HepG2 (cell line): ENCODE data around the gene TIMM10. TPM values are rescaled to one million over a fixed set of nuclear protein-coding genes. Genes with fewer than 3 reads are reported as not detected.
A peak's percentile ranks its signal among the peaks of the same experiment; 100 is the strongest.

Experiments used
- DPF2 ChIP-seq: sonication (generic); formaldehyde crosslinking; IDR thresholded peaks from 2 replicates; pipeline ENCODE4 v1.4.0; 2020; ENCODE audit warnings: mild to moderate bottlenecking, low read depth, missing genetic modification reagents, borderline replicate concordance
- EP300 ChIP-seq, 3 experiments: sonication (generic) in 1 of 3; formaldehyde crosslinking in 1 of 3; IDR thresholded peaks; 2 replicates each; pipeline versions ENCODE4 v1.5.1 to v1.6.1; 2011 to 2020; ENCODE audit warnings: low read depth in 2 of 3, low read length in 2 of 3, borderline replicate concordance in 1 of 3, improper control_type of control experiment in 1 of 3, mild to moderate bottlenecking in 1 of 3, missing genetic modification reagents in 1 of 3, moderate library complexity in 1 of 3
- FOXA1 ChIP-seq, 2 experiments: fragments of 450-650 bp in 1 of 2; sonication (generic) in 1 of 2; formaldehyde crosslinking in 1 of 2; IDR thresholded peaks; 2 replicates each; pipeline versions ENCODE4 v1.4.0 to v1.6.1; 2016 to 2020; ENCODE audit warnings: missing genetic modification reagents in 1 of 2
- FOXA3 ChIP-seq: IDR thresholded peaks from 2 replicates; pipeline ENCODE4 v1.6.1; 2016; ENCODE audit warnings: missing genetic modification reagents, missing compliant biosample characterization
- FOXO1 ChIP-seq: sonication (generic); formaldehyde crosslinking; IDR thresholded peaks from 2 replicates; pipeline ENCODE4 v1.4.0; 2020; ENCODE audit warnings: missing genetic modification reagents
- GATAD2A ChIP-seq: IDR thresholded peaks from 2 replicates; pipeline ENCODE4 v1.6.1; 2016
- HDAC1 ChIP-seq: sonication (generic); formaldehyde crosslinking; IDR thresholded peaks from 2 replicates; pipeline ENCODE4 v1.5.1; 2020; ENCODE audit warnings: mild to moderate bottlenecking, missing genetic modification reagents
- HNF4A ChIP-seq: sonication (generic); formaldehyde crosslinking; IDR thresholded peaks from 2 replicates; pipeline ENCODE4 v1.4.0; 2020; ENCODE audit warnings: missing genetic modification reagents
- IKZF4 ChIP-seq: sonication (generic); formaldehyde crosslinking; IDR thresholded peaks from 2 replicates; pipeline ENCODE4 v1.5.1; 2020; ENCODE audit warnings: borderline replicate concordance, mild to moderate bottlenecking, low read depth, missing genetic modification reagents; ENCODE audit errors: not compliant biosample characterization
- KAT8 ChIP-seq: IDR thresholded peaks from 2 replicates; pipeline ENCODE4 v1.6.1; 2016; ENCODE audit warnings: missing genetic modification reagents, missing compliant biosample characterization
- MIXL1 ChIP-seq: IDR thresholded peaks from 2 replicates; pipeline ENCODE4 v1.6.1; 2016
- NR2C2 ChIP-seq: sonication (generic); formaldehyde crosslinking; IDR thresholded peaks from 2 replicates; pipeline ENCODE4 v1.4.0; 2020; ENCODE audit warnings: missing genetic modification reagents, mild to moderate bottlenecking, moderate library complexity, borderline replicate concordance
- NR2F2 ChIP-seq: IDR thresholded peaks from 2 replicates; pipeline ENCODE4 v1.6.1; 2012; ENCODE audit warnings: low read depth, inconsistent platforms, borderline replicate concordance
- NR2F6 ChIP-seq, 2 experiments: IDR thresholded peaks; 2 replicates each; pipeline ENCODE4 v1.6.1; 2016; ENCODE audit warnings: antibody characterized with exemption in 1 of 2, mild to moderate bottlenecking in 1 of 2
- SP4 ChIP-seq: sonication (generic); formaldehyde crosslinking; IDR thresholded peaks from 2 replicates; pipeline ENCODE4 v1.8.1; 2023; ENCODE audit warnings: mild to moderate bottlenecking, missing genetic modification reagents
- SPEN ChIP-seq: sonication (generic); formaldehyde crosslinking; IDR thresholded peaks from 2 replicates; pipeline ENCODE4 v1.5.1; 2020; ENCODE audit warnings: low read depth, mild to moderate bottlenecking, missing genetic modification reagents
- SRSF9 ChIP-seq: fragments of 200-400 bp; formaldehyde crosslinking; IDR thresholded peaks from 2 replicates; pipeline ENCODE4 v1.6.1; 2018; ENCODE audit warnings: borderline replicate concordance, mild to moderate bottlenecking, low read depth, low read length; ENCODE audit not compliant: insufficient read depth, poor library complexity, severe bottlenecking
- TBX2 ChIP-seq: sonication (generic); formaldehyde crosslinking; IDR thresholded peaks from 2 replicates; pipeline ENCODE4 v1.5.0; 2020; ENCODE audit warnings: missing genetic modification reagents, mild to moderate bottlenecking, borderline replicate concordance
- TRIM24 ChIP-seq: sonication (generic); formaldehyde crosslinking; IDR thresholded peaks from 2 replicates; pipeline ENCODE4 v1.8.0; 2022; ENCODE audit warnings: mild to moderate bottlenecking, missing genetic modification reagents
- ZBTB7B ChIP-seq: sonication (generic); formaldehyde crosslinking; IDR thresholded peaks from 2 replicates; pipeline ENCODE4 v1.4.0; 2020; ENCODE audit warnings: missing genetic modification reagents
- ZFP36L1 ChIP-seq: sonication (generic); formaldehyde crosslinking; IDR thresholded peaks from 2 replicates; pipeline ENCODE4 v1.8.0; 2022; ENCODE audit warnings: mild to moderate bottlenecking, missing genetic modification reagents, moderate library complexity
- ZNF235 ChIP-seq: sonication (generic); formaldehyde crosslinking; IDR thresholded peaks from 2 replicates; pipeline ENCODE4 v1.8.1; 2023; ENCODE audit warnings: mild to moderate bottlenecking, missing genetic modification reagents, borderline replicate concordance
- ZNF619 ChIP-seq: sonication (generic); formaldehyde crosslinking; IDR thresholded peaks from 2 replicates; pipeline ENCODE4 v1.4.0; 2020; ENCODE audit warnings: mild to moderate bottlenecking, missing genetic modification reagents
- ZNF816 ChIP-seq: sonication (generic); formaldehyde crosslinking; IDR thresholded peaks from 2 replicates; pipeline ENCODE4 v1.8.0; 2022; ENCODE audit warnings: missing genetic modification reagents, mild to moderate bottlenecking, borderline replicate concordance
- polyA plus RNA-seq, 8 experiments: library from polyadenylated mRNA; depleted of rRNA in 3 of 8; stranded (reverse) in 7 of 8; unstranded in 1 of 8; fragments of >200 nt; fragmentation: Illumina TruSeq in 4 of 8; extraction: Trizol in 4 of 8; gene quantifications; 2 replicates each; pipeline versions ENCODE4 v1.2.1 to v1.2.3, GENCODE V29; 2011 to 2016; ENCODE audit warnings: low read depth in 4 of 8, missing spikeins in 1 of 8, mixed read lengths in 1 of 8; ENCODE audit not compliant: insufficient read depth in 1 of 8
- total RNA-seq, 5 experiments: library from RNA; depleted of rRNA; stranded (reverse); fragments of >200 nt; fragmentation: Illumina TruSeq; extraction: Trizol; gene quantifications; 2 replicates each; pipeline ENCODE4 v1.2.3, GENCODE V29; 2016; ENCODE audit warnings: low read depth in 1 of 5
- TF ChIP-seq, protein P1 (sequence below): sonication (generic); formaldehyde crosslinking; IDR thresholded peaks from 2 replicates; pipeline ENCODE4 v1.4.0; 2020; ENCODE audit warnings: missing genetic modification reagents
- TF ChIP-seq, protein P2 (sequence below): sonication (generic); formaldehyde crosslinking; IDR thresholded peaks from 2 replicates; pipeline ENCODE4 v1.8.1; 2023; ENCODE audit warnings: mild to moderate bottlenecking, missing genetic modification reagents
- TF ChIP-seq, protein P3 (sequence below): sonication (generic); formaldehyde crosslinking; IDR thresholded peaks from 2 replicates; pipeline ENCODE4 v1.4.0; 2020; ENCODE audit warnings: missing genetic modification reagents, mild to moderate bottlenecking, borderline replicate concordance

Gene TIMM10
- total and polyA plus RNA-seq, 2 of the 13 experiments (the other 11 are each of a cell fraction or from before 2014, with no cell fraction given): 67.8 to 82.2 TPM

DNA sequence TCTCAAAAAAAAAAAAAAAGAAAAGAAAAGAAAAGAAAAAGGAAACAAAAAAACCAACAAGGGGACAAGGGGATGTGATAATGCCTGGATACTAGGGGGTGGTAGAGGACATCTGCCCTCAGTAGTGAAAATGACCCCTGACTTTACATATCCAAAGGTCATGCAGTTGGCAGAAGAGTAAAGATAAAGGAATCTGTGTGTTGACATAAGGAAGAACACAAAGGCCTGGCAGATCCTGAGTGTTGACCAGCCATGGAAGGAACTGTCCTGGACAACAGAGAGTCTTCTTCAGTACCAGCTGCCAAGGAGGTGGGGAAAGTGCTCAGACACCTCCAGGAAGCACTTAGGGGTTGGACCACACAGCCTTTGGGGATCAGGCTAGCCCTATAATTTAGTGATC is 27.7 kb downstream of the TIMM10 start (continued):
- TF ChIP-seq, protein P1, sequence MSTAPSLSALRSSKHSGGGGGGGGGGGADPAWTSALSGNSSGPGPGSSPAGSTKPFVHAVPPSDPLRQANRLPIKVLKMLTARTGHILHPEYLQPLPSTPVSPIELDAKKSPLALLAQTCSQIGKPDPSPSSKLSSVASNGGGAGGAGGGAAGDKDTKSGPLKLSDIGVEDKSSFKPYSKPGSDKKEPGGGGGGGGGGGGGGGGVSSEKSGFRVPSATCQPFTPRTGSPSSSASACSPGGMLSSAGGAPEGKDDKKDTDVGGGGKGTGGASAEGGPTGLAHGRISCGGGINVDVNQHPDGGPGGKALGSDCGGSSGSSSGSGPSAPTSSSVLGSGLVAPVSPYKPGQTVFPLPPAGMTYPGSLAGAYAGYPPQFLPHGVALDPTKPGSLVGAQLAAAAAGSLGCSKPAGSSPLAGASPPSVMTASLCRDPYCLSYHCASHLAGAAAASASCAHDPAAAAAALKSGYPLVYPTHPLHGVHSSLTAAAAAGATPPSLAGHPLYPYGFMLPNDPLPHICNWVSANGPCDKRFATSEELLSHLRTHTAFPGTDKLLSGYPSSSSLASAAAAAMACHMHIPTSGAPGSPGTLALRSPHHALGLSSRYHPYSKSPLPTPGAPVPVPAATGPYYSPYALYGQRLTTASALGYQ (CRISPR knock-in tag): peak; percentile 46; the same call in 1 of the 2 replicates
- TF ChIP-seq HNF4A (CRISPR knock-in tag) (peak; percentile 90), IKZF4 (CRISPR knock-in tag) (no peak), NR2C2 (CRISPR knock-in tag) (peak; percentile 84), NR2F2 (peak; percentile 95), ZNF619 (CRISPR knock-in tag) (no peak), ZNF816 (CRISPR knock-in tag) (no peak), TBX2 (CRISPR knock-in tag) (peak; percentile 79), MIXL1 (CRISPR knock-in tag) (peak; percentile 68; the same call in 1 of the 2 replicates), FOXA3 (CRISPR knock-in tag) (peak; percentile 86), ZFP36L1 (CRISPR knock-in tag) (no peak), NR2F6 (IDR thresholded peaks at IDR 0.05) (peak; percentile 97), NR2F6 (CRISPR knock-in tag; IDR thresholded peaks at IDR 0.05) (peak; percentile 97), GATAD2A (CRISPR knock-in tag) (peak; percentile 94), ZBTB7B (CRISPR knock-in tag) (peak; percentile 72; the same call in 1 of the 2 replicates), SPEN (CRISPR knock-in tag) (peak; percentile 68; the same call in 1 of the 2 replicates), KAT8 (CRISPR knock-in tag) (peak; percentile 54), FOXO1 (CRISPR knock-in tag) (peak; percentile 43; the same call in 1 of the 2 replicates), HDAC1 (CRISPR knock-in tag) (peak; percentile 66), DPF2 (CRISPR knock-in tag) (peak; percentile 40; the same call in 1 of the 2 replicates), FOXA1 (IDR thresholded peaks at IDR 0.05) (peak; percentile 76; the same call in 1 of the 2 replicates), FOXA1 (CRISPR knock-in tag; IDR thresholded peaks at IDR 0.05) (peak; percentile 89), SP4 (CRISPR knock-in tag) (no peak), TRIM24 (CRISPR knock-in tag) (no peak), SRSF9 (no peak), EP300 (IDR thresholded peaks at IDR 0.05; ENCODE audit: low read depth in 2 of 2, low read length in 2 of 2) (peak in 1 of 2 experiments; percentile 71; a peak in 1 of 4 replicates), EP300 (CRISPR knock-in tag; IDR thresholded peaks at IDR 0.05; ENCODE audit: borderline replicate concordance) (no peak; the same call in 1 of the 2 replicates), ZNF235 (CRISPR knock-in tag) (no peak)
- TF ChIP-seq, protein P2, sequence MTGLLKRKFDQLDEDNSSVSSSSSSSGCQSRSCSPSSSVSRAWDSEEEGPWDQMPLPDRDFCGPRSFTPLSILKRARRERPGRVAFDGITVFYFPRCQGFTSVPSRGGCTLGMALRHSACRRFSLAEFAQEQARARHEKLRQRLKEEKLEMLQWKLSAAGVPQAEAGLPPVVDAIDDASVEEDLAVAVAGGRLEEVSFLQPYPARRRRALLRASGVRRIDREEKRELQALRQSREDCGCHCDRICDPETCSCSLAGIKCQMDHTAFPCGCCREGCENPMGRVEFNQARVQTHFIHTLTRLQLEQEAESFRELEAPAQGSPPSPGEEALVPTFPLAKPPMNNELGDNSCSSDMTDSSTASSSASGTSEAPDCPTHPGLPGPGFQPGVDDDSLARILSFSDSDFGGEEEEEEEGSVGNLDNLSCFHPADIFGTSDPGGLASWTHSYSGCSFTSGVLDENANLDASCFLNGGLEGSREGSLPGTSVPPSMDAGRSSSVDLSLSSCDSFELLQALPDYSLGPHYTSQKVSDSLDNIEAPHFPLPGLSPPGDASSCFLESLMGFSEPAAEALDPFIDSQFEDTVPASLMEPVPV: no peak
- TF ChIP-seq, protein P3, sequence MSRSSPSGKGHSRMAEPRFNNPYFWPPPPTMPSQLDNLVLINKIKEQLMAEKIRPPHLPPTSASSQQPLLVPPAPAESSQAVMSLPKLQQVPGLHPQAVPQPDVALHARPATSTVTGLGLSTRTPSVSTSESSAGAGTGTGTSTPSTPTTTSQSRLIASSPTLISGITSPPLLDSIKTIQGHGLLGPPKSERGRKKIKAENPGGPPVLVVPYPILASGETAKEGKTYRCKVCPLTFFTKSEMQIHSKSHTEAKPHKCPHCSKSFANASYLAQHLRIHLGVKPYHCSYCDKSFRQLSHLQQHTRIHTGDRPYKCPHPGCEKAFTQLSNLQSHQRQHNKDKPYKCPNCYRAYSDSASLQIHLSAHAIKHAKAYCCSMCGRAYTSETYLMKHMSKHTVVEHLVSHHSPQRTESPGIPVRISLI (CRISPR knock-in tag): peak; percentile 53; the same call in 1 of the 2 replicates
